WTC11 (cell line): ENCODE results near the gene TFF1. TPM values are rescaled to one million over a fixed set of nuclear protein-coding genes. Genes with fewer than 3 reads are reported as not detected.
A peak's percentile ranks its signal among the peaks of the same experiment; 100 is the strongest.

Source experiments
- ATAC-seq: fragments of 200-7000 bp; cut with Tn5 transposase; 2 replicates; pipeline ENCODE4 v1.10.0; 2021; ENCODE audit warnings: mild to moderate bottlenecking, moderate library complexity
- CTCF ChIA-PET: fragments of 300-600 bp; sonication (Branson Sonifier 250); formaldehyde crosslinking; loops from one replicate; lab custom pipeline; 2021; ENCODE audit warnings: antibody characterized with exemption; lab: Charles Lee
- POLR2A ChIA-PET: fragments of 350-600 bp; sonication (Branson Sonifier 250); formaldehyde crosslinking; loops from one replicate; lab custom pipeline; 2021; ENCODE audit warnings: antibody characterized with exemption; lab: Charles Lee
- DNase-seq: peaks from one replicate; pipeline ENCODE4 v3.0.0; 2021; ENCODE audit warnings: low spot score
- H3K27ac Mint-ChIP-seq: 2 replicates; pipeline ENCODE4 v1.8.0; 2021; ENCODE audit warnings: mixed read lengths
- H3K27me3 Mint-ChIP-seq: 2 replicates; pipeline ENCODE4 v1.8.0; 2021; ENCODE audit warnings: low read depth, mild to moderate bottlenecking, moderate library complexity, mixed read lengths
- H3K36me3 Mint-ChIP-seq: 2 replicates; pipeline ENCODE4 v1.8.0; 2021; ENCODE audit warnings: mixed read lengths
- H3K4me1 Mint-ChIP-seq: 2 replicates; pipeline ENCODE4 v1.8.0; 2022; ENCODE audit warnings: mixed read lengths
- H3K4me3 Mint-ChIP-seq: 2 replicates; pipeline ENCODE4 v1.8.0; 2021; ENCODE audit warnings: mild to moderate bottlenecking, moderate library complexity, mixed read lengths
- H3K9me3 Mint-ChIP-seq: 2 replicates; pipeline ENCODE4 v1.8.0; 2021; ENCODE audit warnings: mixed read lengths
- CBFB ChIP-seq: sonication (generic); formaldehyde crosslinking; IDR thresholded peaks from 2 replicates; pipeline ENCODE4 v1.8.1; 2022; ENCODE audit warnings: mild to moderate bottlenecking, low read depth, missing genetic modification reagents
- ELF4 ChIP-seq: sonication (generic); formaldehyde crosslinking; IDR thresholded peaks from 2 replicates; pipeline ENCODE4 v1.8.1; 2022; ENCODE audit warnings: low read depth, mild to moderate bottlenecking, moderate library complexity, missing genetic modification reagents
- HMGA2 ChIP-seq: fragments of 250-450 bp; sonication (Bioruptor Pico); IDR thresholded peaks from 2 replicates; pipeline ENCODE4 v1.4.0; 2021; ENCODE audit warnings: mild to moderate bottlenecking, moderate library complexity
- IRF2 ChIP-seq: sonication (generic); formaldehyde crosslinking; IDR thresholded peaks from 2 replicates; pipeline ENCODE4 v1.8.0; 2022; ENCODE audit warnings: low read depth, missing genetic modification reagents, borderline replicate concordance
- JUN ChIP-seq: sonication (generic); formaldehyde crosslinking; IDR thresholded peaks from 2 replicates; pipeline ENCODE4 v1.8.0; 2023; ENCODE audit warnings: mild to moderate bottlenecking, missing genetic modification reagents
- MYBL2 ChIP-seq: sonication (generic); formaldehyde crosslinking; IDR thresholded peaks from 2 replicates; pipeline ENCODE4 v1.8.1; 2023; ENCODE audit warnings: mild to moderate bottlenecking, moderate library complexity, missing genetic modification reagents
- NR2C2 ChIP-seq: sonication (generic); formaldehyde crosslinking; IDR thresholded peaks from 2 replicates; pipeline ENCODE4 v1.8.0; 2022; ENCODE audit warnings: mild to moderate bottlenecking, missing genetic modification reagents
- NR3C1 ChIP-seq: sonication (generic); formaldehyde crosslinking; conservative IDR thresholded peaks from 2 replicates; pipeline ENCODE4 v1.8.1; 2023; ENCODE audit warnings: low read depth, mild to moderate bottlenecking, missing genetic modification reagents
- RELA ChIP-seq: sonication (generic); formaldehyde crosslinking; IDR thresholded peaks from 2 replicates; pipeline ENCODE4 v1.8.1; 2022; ENCODE audit warnings: missing genetic modification reagents, mild to moderate bottlenecking, borderline replicate concordance
- TEAD4 ChIP-seq: sonication (generic); formaldehyde crosslinking; IDR thresholded peaks from 2 replicates; pipeline ENCODE4 v1.8.0; 2022; ENCODE audit warnings: mild to moderate bottlenecking, missing genetic modification reagents
- TP53 ChIP-seq: sonication (generic); formaldehyde crosslinking; IDR thresholded peaks from 2 replicates; pipeline ENCODE4 v1.8.1; 2023; ENCODE audit warnings: mild to moderate bottlenecking, missing genetic modification reagents
- ZNF219 ChIP-seq: sonication (generic); formaldehyde crosslinking; IDR thresholded peaks from 2 replicates; pipeline ENCODE4 v1.8.0; 2023; ENCODE audit warnings: missing genetic modification reagents, mild to moderate bottlenecking, borderline replicate concordance
- ZNF317 ChIP-seq: sonication (generic); formaldehyde crosslinking; IDR thresholded peaks from 2 replicates; pipeline ENCODE4 v1.8.1; 2023; ENCODE audit warnings: low read depth, mild to moderate bottlenecking, moderate library complexity, missing genetic modification reagents, borderline replicate concordance
- total RNA-seq: library from RNA; stranded (reverse); gene quantifications from 3 replicates; pipeline ENCODE4 v1.2.3, GENCODE V29; 2021
- TF ChIP-seq, protein P1 (sequence below): fragments of 250-450 bp; sonication (Bioruptor Pico); IDR thresholded peaks from 2 replicates; pipeline ENCODE4 v2.1.2; 2022; ENCODE audit warnings: mild to moderate bottlenecking, moderate library complexity
- TF ChIP-seq, protein P2 (sequence below): sonication (generic); formaldehyde crosslinking; conservative IDR thresholded peaks from 2 replicates; pipeline ENCODE4 v1.8.1; 2022; ENCODE audit warnings: mild to moderate bottlenecking, missing genetic modification reagents
- TF ChIP-seq, protein P3 (sequence below): sonication (generic); formaldehyde crosslinking; IDR thresholded peaks from 2 replicates; pipeline ENCODE4 v1.8.1; 2022; ENCODE audit warnings: low read depth, mild to moderate bottlenecking, moderate library complexity, missing genetic modification reagents, borderline replicate concordance
- TF ChIP-seq, protein P4 (sequence below): fragments of 250-450 bp; sonication (Bioruptor Pico); IDR thresholded peaks from 2 replicates; pipeline ENCODE4 v1.9.0; 2021; ENCODE audit warnings: mild to moderate bottlenecking, borderline replicate concordance
- TF ChIP-seq, protein P5 (sequence below): sonication (generic); formaldehyde crosslinking; IDR thresholded peaks from 2 replicates; pipeline ENCODE4 v1.8.0; 2022; ENCODE audit warnings: mild to moderate bottlenecking, missing genetic modification reagents
- TF ChIP-seq, protein P6 (sequence below): sonication (generic); formaldehyde crosslinking; IDR thresholded peaks from 2 replicates; pipeline ENCODE4 v1.8.1; 2023; ENCODE audit warnings: mild to moderate bottlenecking, missing genetic modification reagents, moderate library complexity

TFF1 gene
- total RNA-seq, 1 experiment from 2014 or later = 0.81 TPM

DNA sequence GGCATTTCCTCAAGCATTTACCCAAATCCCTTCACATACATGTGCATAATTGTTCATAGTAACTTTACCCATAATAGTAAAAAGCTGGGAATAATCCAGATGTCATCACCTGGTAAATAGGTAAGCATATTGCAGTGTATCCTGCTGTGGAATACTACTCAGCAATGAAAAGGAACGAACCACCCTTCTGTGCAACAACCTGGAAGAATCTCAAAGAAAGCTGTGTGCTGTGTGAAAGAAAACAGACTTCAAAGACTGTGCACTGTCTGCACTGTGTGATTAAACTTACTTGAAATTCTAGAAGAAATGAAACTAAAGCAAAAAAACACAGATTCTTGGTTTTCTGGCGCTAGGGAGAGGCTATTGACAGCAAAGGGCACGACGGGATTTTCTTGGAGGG is 29.1 kb downstream of the TFF1 start:
- Mint-ChIP-seq H3K27ac (peak overlapping the region; percentile 97), H3K9me3 (peaks cover 18% of the 10 kb centered on the region), H3K27me3 (peaks cover 3% of the 10 kb centered on the region; the same call in 1 of the 2 replicates), H3K4me3 (peak overlapping the region; percentile 40; the same call in 1 of the 2 replicates), H3K4me1 (peaks cover 39% of the 10 kb centered on the region)
- ChIA-PET POLR2A (no interaction called here), CTCF (interaction anchor here (0.6 to 4.4 kb wide), 20 partner anchors 13 to 725 kb away, joined by 3 to 165 read pairs (median 6); partner anchors contain the start of genes TFF2, TFF3 and UBASH3A)
- no peak for ATAC-seq
- no peak for DNase-seq
- TF ChIP-seq RELA = no peak
- no peak for TF ChIP-seq HMGA2 (CRISPR knock-in tag)
- TF ChIP-seq, all 79 proteins: peak for 0
- peaks cover 6% of the 10 kb centered on the region for H3K36me3 Mint-ChIP-seq

DNA sequence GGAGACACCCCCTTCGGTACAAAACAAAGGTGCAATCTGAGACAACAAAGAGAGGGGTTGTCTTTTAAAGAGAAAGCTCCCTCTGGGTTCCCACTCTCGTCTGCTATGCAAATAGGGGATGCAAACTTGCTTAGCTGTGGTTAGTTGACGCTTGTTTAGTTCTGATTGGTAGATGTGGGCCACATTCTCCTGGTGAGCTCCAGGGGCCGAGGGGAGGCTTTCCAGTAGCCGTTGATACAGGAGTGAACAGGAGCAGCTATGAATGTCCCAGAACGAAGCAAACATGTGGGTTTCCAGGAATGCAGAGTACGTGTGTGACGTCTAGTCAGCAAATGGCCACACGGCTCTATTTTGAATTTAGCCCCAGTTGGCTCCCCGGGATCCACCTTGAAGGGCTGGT is 30.3 kb downstream of the TFF1 start:
- Mint-ChIP-seq H3K9me3 (peaks cover 31% of the 10 kb centered on the region), H3K27ac (peak overlapping the region; percentile 97), H3K36me3 (peaks cover 18% of the 10 kb centered on the region), H3K4me1 (peaks cover 38% of the 10 kb centered on the region), H3K27me3 (peaks cover 12% of the 10 kb centered on the region), H3K4me3 (peak overlapping the region; percentile 45)
- CTCF ChIA-PET = interaction anchor here (0.7 to 4.4 kb wide), 13 partner anchors 10 to 723 kb away, joined by 3 to 165 read pairs (median 4); partner anchors contain the start of gene TFF3
- DNase-seq (peak; percentile 58), ATAC-seq (peak; percentile 90)
- POLR2A ChIA-PET = interaction anchor here (0.8 kb wide), 1 partner anchor 92 kb away, joined by 3 read pairs; no protein-coding TSS in a partner anchor
- TF ChIP-seq MYBL2 (CRISPR knock-in tag) (no peak), NR2C2 (no peak), ZNF219 (no peak), JUN (CRISPR knock-in tag) (no peak), ZNF317 (no peak), NR3C1 (CRISPR knock-in tag) (no peak), TEAD4 (no peak), ELF4 (CRISPR knock-in tag) (no peak), CBFB (CRISPR knock-in tag) (no peak), RELA (no peak), IRF2 (CRISPR knock-in tag) (no peak), TP53 (no peak)
- TF ChIP-seq, protein P1, sequence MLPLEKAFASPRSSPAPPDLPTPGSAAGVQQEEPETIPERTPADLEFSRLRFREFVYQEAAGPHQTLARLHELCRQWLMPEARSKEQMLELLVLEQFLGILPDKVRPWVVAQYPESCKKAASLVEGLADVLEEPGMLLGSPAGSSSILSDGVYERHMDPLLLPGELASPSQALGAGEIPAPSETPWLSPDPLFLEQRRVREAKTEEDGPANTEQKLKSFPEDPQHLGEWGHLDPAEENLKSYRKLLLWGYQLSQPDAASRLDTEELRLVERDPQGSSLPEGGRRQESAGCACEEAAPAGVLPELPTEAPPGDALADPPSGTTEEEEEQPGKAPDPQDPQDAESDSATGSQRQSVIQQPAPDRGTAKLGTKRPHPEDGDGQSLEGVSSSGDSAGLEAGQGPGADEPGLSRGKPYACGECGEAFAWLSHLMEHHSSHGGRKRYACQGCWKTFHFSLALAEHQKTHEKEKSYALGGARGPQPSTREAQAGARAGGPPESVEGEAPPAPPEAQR (CRISPR knock-in tag) = no peak
- TF ChIP-seq, protein P2, sequence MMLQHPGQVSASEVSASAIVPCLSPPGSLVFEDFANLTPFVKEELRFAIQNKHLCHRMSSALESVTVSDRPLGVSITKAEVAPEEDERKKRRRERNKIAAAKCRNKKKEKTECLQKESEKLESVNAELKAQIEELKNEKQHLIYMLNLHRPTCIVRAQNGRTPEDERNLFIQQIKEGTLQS (CRISPR knock-in tag) = no peak
- TF ChIP-seq, protein P3, sequence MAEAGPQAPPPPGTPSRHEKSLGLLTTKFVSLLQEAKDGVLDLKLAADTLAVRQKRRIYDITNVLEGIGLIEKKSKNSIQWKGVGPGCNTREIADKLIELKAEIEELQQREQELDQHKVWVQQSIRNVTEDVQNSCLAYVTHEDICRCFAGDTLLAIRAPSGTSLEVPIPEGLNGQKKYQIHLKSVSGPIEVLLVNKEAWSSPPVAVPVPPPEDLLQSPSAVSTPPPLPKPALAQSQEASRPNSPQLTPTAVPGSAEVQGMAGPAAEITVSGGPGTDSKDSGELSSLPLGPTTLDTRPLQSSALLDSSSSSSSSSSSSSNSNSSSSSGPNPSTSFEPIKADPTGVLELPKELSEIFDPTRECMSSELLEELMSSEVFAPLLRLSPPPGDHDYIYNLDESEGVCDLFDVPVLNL = no peak
- TF ChIP-seq, protein P4, sequence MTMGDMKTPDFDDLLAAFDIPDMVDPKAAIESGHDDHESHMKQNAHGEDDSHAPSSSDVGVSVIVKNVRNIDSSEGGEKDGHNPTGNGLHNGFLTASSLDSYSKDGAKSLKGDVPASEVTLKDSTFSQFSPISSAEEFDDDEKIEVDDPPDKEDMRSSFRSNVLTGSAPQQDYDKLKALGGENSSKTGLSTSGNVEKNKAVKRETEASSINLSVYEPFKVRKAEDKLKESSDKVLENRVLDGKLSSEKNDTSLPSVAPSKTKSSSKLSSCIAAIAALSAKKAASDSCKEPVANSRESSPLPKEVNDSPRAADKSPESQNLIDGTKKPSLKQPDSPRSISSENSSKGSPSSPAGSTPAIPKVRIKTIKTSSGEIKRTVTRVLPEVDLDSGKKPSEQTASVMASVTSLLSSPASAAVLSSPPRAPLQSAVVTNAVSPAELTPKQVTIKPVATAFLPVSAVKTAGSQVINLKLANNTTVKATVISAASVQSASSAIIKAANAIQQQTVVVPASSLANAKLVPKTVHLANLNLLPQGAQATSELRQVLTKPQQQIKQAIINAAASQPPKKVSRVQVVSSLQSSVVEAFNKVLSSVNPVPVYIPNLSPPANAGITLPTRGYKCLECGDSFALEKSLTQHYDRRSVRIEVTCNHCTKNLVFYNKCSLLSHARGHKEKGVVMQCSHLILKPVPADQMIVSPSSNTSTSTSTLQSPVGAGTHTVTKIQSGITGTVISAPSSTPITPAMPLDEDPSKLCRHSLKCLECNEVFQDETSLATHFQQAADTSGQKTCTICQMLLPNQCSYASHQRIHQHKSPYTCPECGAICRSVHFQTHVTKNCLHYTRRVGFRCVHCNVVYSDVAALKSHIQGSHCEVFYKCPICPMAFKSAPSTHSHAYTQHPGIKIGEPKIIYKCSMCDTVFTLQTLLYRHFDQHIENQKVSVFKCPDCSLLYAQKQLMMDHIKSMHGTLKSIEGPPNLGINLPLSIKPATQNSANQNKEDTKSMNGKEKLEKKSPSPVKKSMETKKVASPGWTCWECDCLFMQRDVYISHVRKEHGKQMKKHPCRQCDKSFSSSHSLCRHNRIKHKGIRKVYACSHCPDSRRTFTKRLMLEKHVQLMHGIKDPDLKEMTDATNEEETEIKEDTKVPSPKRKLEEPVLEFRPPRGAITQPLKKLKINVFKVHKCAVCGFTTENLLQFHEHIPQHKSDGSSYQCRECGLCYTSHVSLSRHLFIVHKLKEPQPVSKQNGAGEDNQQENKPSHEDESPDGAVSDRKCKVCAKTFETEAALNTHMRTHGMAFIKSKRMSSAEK (CRISPR knock-in tag) = no peak
- TF ChIP-seq, protein P5, sequence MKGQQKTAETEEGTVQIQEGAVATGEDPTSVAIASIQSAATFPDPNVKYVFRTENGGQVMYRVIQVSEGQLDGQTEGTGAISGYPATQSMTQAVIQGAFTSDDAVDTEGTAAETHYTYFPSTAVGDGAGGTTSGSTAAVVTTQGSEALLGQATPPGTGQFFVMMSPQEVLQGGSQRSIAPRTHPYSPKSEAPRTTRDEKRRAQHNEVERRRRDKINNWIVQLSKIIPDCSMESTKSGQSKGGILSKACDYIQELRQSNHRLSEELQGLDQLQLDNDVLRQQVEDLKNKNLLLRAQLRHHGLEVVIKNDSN (CRISPR knock-in tag) = no peak
- TF ChIP-seq, protein P6, sequence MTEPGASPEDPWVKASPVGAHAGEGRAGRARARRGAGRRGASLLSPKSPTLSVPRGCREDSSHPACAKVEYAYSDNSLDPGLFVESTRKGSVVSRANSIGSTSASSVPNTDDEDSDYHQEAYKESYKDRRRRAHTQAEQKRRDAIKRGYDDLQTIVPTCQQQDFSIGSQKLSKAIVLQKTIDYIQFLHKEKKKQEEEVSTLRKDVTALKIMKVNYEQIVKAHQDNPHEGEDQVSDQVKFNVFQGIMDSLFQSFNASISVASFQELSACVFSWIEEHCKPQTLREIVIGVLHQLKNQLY (CRISPR knock-in tag) = no peak
